Measurements from ENCODE around the gene NTSR1.
A peak's percentile ranks its signal among the peaks of the same experiment; 100 is the strongest.

Gene NTSR1

DNA sequence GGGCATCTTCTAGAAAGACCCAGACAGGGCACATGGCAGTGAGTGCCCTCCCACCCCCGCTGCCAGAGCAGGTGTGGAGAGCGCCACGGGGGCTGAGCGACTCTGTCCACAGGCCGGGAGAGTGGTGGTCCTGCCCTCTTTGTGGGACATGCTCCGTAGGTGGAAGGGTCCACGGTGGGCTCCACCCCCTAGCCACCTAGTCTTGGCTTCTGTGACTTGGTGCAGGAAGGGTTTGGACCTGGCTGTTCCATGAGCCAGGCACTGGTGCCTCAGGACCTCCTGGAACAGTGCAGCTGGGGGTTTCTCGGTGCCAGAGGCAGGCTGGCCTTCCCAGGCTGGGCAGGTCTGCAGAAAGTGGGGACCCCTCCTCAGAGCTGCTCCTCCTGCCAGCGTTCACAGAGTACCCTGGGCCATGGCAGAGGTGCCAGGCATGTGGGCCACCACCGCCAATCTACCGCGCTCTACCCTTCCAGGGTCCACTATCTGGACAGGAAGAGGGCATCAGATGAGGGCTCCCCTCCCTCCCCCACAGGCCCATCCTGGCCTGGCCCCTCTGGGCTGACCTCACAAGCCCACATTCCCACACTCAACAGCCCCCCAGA lies 43.4 kb upstream of the NTSR1 start:
- no peaks in the 10 kb centered on the region for H3K36me3 ChIP-seq (ENCODE audit: low read depth)
- H3K4me3 ChIP-seq (ENCODE audit: severe bottlenecking): no peak overlapping the region

DNA sequence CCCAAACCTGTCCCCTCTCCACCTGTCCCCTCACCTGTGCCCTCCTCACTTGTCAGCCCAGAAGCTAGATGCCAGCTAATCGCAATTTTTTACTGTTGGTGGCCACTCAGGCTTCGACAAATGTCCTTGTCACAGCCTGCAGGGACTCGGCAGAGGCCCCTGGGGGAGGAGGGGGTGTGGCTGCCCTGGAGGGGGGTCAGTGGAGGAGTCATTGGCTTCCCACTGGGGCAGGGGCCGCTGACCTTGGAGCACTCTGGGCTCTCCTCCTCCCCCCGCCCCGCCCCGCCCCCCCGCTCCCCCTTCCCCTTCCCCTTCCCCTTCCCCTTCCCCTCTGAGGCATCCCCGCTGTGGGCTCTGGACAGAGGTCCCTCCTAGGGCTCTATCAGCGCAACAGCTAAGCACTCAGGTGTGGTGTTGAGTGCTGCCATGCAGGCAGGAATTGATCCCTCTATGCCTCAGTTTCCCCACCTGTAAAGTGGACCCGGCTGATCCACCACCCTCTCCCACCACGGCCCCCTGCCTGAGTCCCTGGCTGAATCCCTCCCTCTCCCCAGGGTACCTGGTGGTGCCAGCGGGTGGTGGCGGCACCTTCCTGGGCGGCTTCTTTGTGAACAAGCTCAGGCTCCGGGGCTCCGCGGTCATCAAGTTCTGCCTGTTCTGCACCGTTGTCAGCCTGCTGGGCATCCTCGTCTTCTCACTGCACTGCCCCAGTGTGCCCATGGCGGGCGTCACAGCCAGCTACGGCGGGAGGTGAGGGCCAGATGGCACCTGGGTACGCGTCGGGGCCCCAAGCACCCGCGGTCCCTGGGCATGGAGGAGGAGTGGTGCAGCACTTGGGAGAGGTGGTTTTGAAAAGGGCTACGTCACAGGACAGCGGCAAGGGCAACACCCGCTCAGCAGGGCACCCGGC lies 42.6 kb upstream of the NTSR1 start:
- DNase-seq (ENCODE audit: low spot score) (no peak), ATAC-seq (ENCODE audit: low read depth) (0 out of 3 replicates have a peak, but pooled peaks have one; percentile 0)
- no peak overlapping the region for H3K4me3 ChIP-seq (ENCODE audit: severe bottlenecking)
- no peaks in the 10 kb centered on the region for H3K36me3 ChIP-seq (ENCODE audit: low read depth)
- TF ChIP-seq, protein P1, sequence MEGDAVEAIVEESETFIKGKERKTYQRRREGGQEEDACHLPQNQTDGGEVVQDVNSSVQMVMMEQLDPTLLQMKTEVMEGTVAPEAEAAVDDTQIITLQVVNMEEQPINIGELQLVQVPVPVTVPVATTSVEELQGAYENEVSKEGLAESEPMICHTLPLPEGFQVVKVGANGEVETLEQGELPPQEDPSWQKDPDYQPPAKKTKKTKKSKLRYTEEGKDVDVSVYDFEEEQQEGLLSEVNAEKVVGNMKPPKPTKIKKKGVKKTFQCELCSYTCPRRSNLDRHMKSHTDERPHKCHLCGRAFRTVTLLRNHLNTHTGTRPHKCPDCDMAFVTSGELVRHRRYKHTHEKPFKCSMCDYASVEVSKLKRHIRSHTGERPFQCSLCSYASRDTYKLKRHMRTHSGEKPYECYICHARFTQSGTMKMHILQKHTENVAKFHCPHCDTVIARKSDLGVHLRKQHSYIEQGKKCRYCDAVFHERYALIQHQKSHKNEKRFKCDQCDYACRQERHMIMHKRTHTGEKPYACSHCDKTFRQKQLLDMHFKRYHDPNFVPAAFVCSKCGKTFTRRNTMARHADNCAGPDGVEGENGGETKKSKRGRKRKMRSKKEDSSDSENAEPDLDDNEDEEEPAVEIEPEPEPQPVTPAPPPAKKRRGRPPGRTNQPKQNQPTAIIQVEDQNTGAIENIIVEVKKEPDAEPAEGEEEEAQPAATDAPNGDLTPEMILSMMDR (IDR thresholded peaks at IDR 0.05; ENCODE audit: poor library complexity, severe bottlenecking): no peak
- H3K9me3 ChIP-seq (ENCODE audit: severe bottlenecking): no peaks in the 10 kb centered on the region
- no peak overlapping the region for H3K27ac ChIP-seq (ENCODE audit: poor library complexity, severe bottlenecking)
- H3K4me1 ChIP-seq (ENCODE audit: insufficient read depth, poor library complexity, severe bottlenecking): peaks cover 28% of the 10 kb centered on the region
- no peaks in the 10 kb centered on the region for H3K27me3 ChIP-seq (ENCODE audit: insufficient read depth, poor library complexity, severe bottlenecking)

More for the DNA sequence above, 43.4 kb upstream of the NTSR1 start:
- Histone ChIP-seq H3K9me3 (ENCODE audit: severe bottlenecking) (no peaks in the 10 kb centered on the region), H3K4me1 (ENCODE audit: insufficient read depth, poor library complexity, severe bottlenecking) (peaks cover 28% of the 10 kb centered on the region), H3K27me3 (ENCODE audit: insufficient read depth, poor library complexity, severe bottlenecking) (no peaks in the 10 kb centered on the region), H3K27ac (ENCODE audit: poor library complexity, severe bottlenecking) (no peak overlapping the region)
- DNase-seq (ENCODE audit: low spot score): no peak
- TF ChIP-seq, protein P1 (IDR thresholded peaks at IDR 0.05; ENCODE audit: poor library complexity, severe bottlenecking): no peak
- ATAC-seq (ENCODE audit: low read depth): no peak

DNA sequence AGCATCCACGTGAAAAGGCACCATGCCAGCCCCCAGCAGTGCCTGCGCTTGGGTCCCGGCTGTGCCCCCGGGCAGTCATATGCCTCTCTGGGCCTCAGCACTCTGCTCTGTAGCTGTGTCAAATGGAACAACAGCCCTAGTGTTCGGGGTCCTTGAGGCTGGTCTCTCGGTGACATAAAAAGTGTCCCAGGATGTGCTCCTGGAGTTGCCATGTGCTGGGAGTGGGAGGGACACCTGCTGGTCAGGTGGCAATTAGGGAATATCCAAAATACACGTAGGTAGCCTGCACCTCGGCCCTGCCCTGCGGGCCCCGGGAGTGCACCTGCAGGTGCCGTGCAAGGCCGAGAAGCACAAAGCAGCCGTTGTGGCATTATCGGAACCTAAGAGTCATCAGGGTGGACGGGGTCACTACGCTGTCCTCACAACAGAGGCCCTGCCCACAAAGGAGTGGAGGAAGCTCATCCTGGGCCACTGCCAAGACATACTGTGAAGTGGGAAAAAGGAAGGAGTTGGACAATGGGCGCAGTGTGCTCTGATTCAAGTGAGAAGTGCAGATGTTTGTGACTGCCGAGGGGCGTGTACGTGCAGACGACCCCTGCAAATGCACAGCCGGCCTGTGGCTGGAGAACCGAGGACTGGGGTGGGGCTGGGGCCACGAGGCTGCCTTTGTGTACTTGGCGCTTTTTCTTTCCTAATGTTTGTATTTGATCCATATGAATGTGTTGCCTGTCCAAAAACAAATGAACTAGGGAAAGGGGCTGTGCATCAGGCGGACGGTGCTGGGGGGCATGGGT lies 41.7 kb upstream of the NTSR1 start:
- Histone ChIP-seq H3K27ac (ENCODE audit: poor library complexity, severe bottlenecking) (no peak overlapping the region), H3K27me3 (ENCODE audit: insufficient read depth, poor library complexity, severe bottlenecking) (no peaks in the 10 kb centered on the region), H3K4me3 (ENCODE audit: severe bottlenecking) (no peak overlapping the region), H3K36me3 (ENCODE audit: low read depth) (no peaks in the 10 kb centered on the region), H3K9me3 (ENCODE audit: severe bottlenecking) (no peaks in the 10 kb centered on the region), H3K4me1 (ENCODE audit: insufficient read depth, poor library complexity, severe bottlenecking) (peaks cover 24% of the 10 kb centered on the region)
- TF ChIP-seq, protein P1 (IDR thresholded peaks at IDR 0.05; ENCODE audit: poor library complexity, severe bottlenecking): peak; percentile 49
- ATAC-seq (ENCODE audit: low read depth) (peak; percentile 23), DNase-seq (ENCODE audit: low spot score) (no peak)

DNA sequence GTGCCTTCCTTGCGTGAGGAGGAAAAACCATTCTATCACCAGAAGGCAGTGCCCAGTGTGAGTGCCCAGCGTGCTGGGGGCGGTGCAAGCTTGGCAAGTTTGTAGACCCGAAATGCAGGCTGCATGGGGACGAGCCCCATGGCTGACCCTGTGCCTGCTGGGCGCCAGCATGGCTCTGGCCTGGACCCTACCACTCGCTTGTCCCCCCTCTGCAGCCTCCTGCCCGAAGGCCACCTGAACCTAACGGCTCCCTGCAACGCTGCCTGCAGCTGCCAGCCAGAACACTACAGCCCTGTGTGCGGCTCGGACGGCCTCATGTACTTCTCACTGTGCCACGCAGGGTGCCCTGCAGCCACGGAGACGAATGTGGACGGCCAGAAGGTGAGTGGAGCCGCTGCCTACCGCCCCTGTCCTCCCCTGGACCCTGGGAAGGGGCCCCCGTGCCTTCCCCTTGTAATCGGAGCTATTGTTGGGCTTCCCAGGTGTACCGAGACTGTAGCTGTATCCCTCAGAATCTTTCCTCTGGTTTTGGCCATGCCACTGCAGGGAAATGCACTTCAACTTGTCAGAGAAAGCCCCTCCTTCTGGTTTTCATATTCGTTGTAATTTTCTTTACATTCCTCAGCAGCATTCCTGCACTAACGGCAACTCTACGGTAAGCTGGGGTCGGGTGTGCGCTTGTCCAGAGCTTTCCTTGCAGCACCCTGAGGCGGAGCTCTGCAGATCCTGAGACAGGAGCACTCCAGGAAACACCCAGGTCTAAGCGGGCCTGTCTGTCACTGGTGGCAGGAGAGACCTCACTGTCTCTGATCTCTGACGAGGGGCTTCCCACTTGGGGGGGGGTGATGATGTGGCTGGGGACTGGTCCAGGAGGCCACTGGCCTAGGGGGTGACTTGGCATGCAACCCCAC lies 40.9 kb upstream of the NTSR1 start:
- Histone ChIP-seq H3K4me3 (ENCODE audit: severe bottlenecking) (no peak overlapping the region), H3K27me3 (ENCODE audit: insufficient read depth, poor library complexity, severe bottlenecking) (no peaks in the 10 kb centered on the region), H3K27ac (ENCODE audit: poor library complexity, severe bottlenecking) (no peak overlapping the region), H3K4me1 (ENCODE audit: insufficient read depth, poor library complexity, severe bottlenecking) (peaks cover 18% of the 10 kb centered on the region), H3K9me3 (ENCODE audit: severe bottlenecking) (no peaks in the 10 kb centered on the region), H3K36me3 (ENCODE audit: low read depth) (no peaks in the 10 kb centered on the region)
- TF ChIP-seq, protein P1 (IDR thresholded peaks at IDR 0.05; ENCODE audit: poor library complexity, severe bottlenecking): no peak
- DNase-seq (ENCODE audit: low spot score) (no peak), ATAC-seq (ENCODE audit: low read depth) (no peak)

All from RWPE2 (cell line).